Measurements from ENCODE around the gene DPY30. TPM values are rescaled to one million over a fixed set of nuclear protein-coding genes. Genes with fewer than 3 reads are reported as not detected.
A peak's percentile ranks its signal among the peaks of the same experiment; 100 is the strongest.
"Not testable (repeated sequence)": the region's sequence is repeated elsewhere in the genome, so short reads cannot be mapped to it uniquely, and the experiment has no call there.

Gene DPY30
- total RNA-seq, 1 donor from 2014 or later: 77.1 TPM

GRCh38 chr2:32043561-32043960 lies 4.0 kb upstream of the DPY30 start:
- Mint-ChIP-seq H3K4me1 (ENCODE audit: low read depth) (peaks cover 7% of the 10 kb centered on the region), H3K27me3 (ENCODE audit: low read depth) (no peaks in the 10 kb centered on the region), H3K27ac (no peak overlapping the region), H3K4me3 (ENCODE audit: low read depth) (no peak overlapping the region), H3K36me3 (ENCODE audit: low read depth) (no peaks in the 10 kb centered on the region), H3K9me3 (no peaks in the 10 kb centered on the region)
- intact Hi-C loops (cut with micrococcal nuclease): no loop called here
- no peak for DNase-seq (ENCODE audit: low spot score)

GRCh38 chr2:32034198-32034887 lies 5.3 kb downstream of the DPY30 start:
- H3K9me3 Mint-ChIP-seq; DNase-seq (ENCODE audit: low spot score); H3K27me3 Mint-ChIP-seq (ENCODE audit: low read depth); H3K4me3 Mint-ChIP-seq (ENCODE audit: low read depth); intact Hi-C loops (cut with micrococcal nuclease): not testable (repeated sequence)
- peaks cover 12% of the 10 kb centered on the region for H3K4me1 Mint-ChIP-seq (ENCODE audit: low read depth)
- peak overlapping the region; percentile 11 for H3K27ac Mint-ChIP-seq
- peaks cover 26% of the 10 kb centered on the region for H3K36me3 Mint-ChIP-seq (ENCODE audit: low read depth)

- H3K4me1 Mint-ChIP-seq (ENCODE audit: low read depth); H3K27ac Mint-ChIP-seq; DNase-seq (ENCODE audit: low spot score); H3K9me3 Mint-ChIP-seq; H3K27me3 Mint-ChIP-seq (ENCODE audit: low read depth); H3K4me3 Mint-ChIP-seq (ENCODE audit: low read depth): not testable (repeated sequence)
- intact Hi-C loops (cut with micrococcal nuclease): loop anchor here (10.0 kb wide), 1 partner anchor 336 kb away; the partner anchor contains the start of gene BIRC6
- peaks cover 24% of the 10 kb centered on the region for H3K36me3 Mint-ChIP-seq (ENCODE audit: low read depth)
These were observed 20.7 kb downstream of the DPY30 start for GRCh38 chr2:32018789-32019482.

GRCh38 chr2:32012872-32013271 lies 26.7 kb downstream of the DPY30 start:
- H3K27ac Mint-ChIP-seq: no peak overlapping the region

GRCh38 chr2:32011485-32011960 lies 28.1 kb downstream of the DPY30 start:
- intact Hi-C loops (cut with micrococcal nuclease): loop anchor here (1.0 to 10.0 kb wide), 4 partner anchors 28 to 343 kb away; partner anchors contain the start of genes BIRC6, DPY30, SLC30A6 and SPAST
- peak overlapping the region; percentile 93 for H3K27ac Mint-ChIP-seq
- peaks cover 31% of the 10 kb centered on the region for H3K4me1 Mint-ChIP-seq (ENCODE audit: low read depth)
- DNase-seq (ENCODE audit: low spot score): no peak
- H3K4me3 Mint-ChIP-seq (ENCODE audit: low read depth): peak overlapping the region; percentile 85
- H3K9me3 Mint-ChIP-seq: no peaks in the 10 kb centered on the region
- H3K36me3 Mint-ChIP-seq (ENCODE audit: low read depth): peaks cover 22% of the 10 kb centered on the region
- H3K27me3 Mint-ChIP-seq (ENCODE audit: low read depth): no peaks in the 10 kb centered on the region

More at GRCh38 chr2:32012872-32013271, 26.7 kb downstream of the DPY30 start:
- peaks cover 23% of the 10 kb centered on the region for H3K4me1 Mint-ChIP-seq (ENCODE audit: low read depth)
- H3K36me3 Mint-ChIP-seq (ENCODE audit: low read depth): peaks cover 17% of the 10 kb centered on the region
- no peaks in the 10 kb centered on the region for H3K27me3 Mint-ChIP-seq (ENCODE audit: low read depth)
- H3K4me3 Mint-ChIP-seq (ENCODE audit: low read depth): no peak overlapping the region
- no peaks in the 10 kb centered on the region for H3K9me3 Mint-ChIP-seq
- no peak for DNase-seq (ENCODE audit: low spot score)
- intact Hi-C loops (cut with micrococcal nuclease): loop anchor here (10.0 kb wide), 1 partner anchor 342 kb away; the partner anchor contains the start of gene BIRC6

GRCh38 chr2:32010670-32011484 lies 28.7 kb downstream of the DPY30 start, which contains the start of gene MEMO1:
Gene MEMO1, minus strand, starts transcription at chr2:32011008. Its CDS starts 761 bp downstream, at chr2:32010247.
- intact Hi-C loops (cut with micrococcal nuclease): loop anchor here (1.0 to 10.0 kb wide), 4 partner anchors 28 to 344 kb away; partner anchors contain the start of genes BIRC6, DPY30, SLC30A6 and SPAST
- no peaks in the 10 kb centered on the region for H3K9me3 Mint-ChIP-seq
- peak within 1 kb of the TSS; percentile 85 for H3K4me3 Mint-ChIP-seq (ENCODE audit: low read depth)
- H3K36me3 Mint-ChIP-seq (ENCODE audit: low read depth): peaks cover 19% of the 10 kb centered on the region
- H3K27ac Mint-ChIP-seq: peak within 1 kb of the TSS; percentile 93
- H3K27me3 Mint-ChIP-seq (ENCODE audit: low read depth): no peaks in the 10 kb centered on the region
- DNase-seq (ENCODE audit: low spot score): peak; percentile 92
- H3K4me1 Mint-ChIP-seq (ENCODE audit: low read depth): peaks cover 34% of the 10 kb centered on the region

- Mint-ChIP-seq H3K4me3 (ENCODE audit: low read depth) (peak overlapping the region; percentile 48), H3K4me1 (ENCODE audit: low read depth) (peaks cover 40% of the 10 kb centered on the region), H3K27ac (peak overlapping the region; percentile 28), H3K36me3 (ENCODE audit: low read depth) (peaks cover 24% of the 10 kb centered on the region)
- intact Hi-C loops (cut with micrococcal nuclease): loop anchor here (10.0 kb wide), 1 partner anchor 345 kb away; the partner anchor contains the start of gene BIRC6
- not testable (repeated sequence) for H3K27me3 Mint-ChIP-seq (ENCODE audit: low read depth); H3K9me3 Mint-ChIP-seq
- peak; percentile 74 for DNase-seq (ENCODE audit: low spot score)
These were observed 29.3 kb downstream of the DPY30 start for GRCh38 chr2:32010280-32010669.

GRCh38 chr2:32009516-32010256 lies 29.9 kb downstream of the DPY30 start:
- Mint-ChIP-seq H3K27me3 (ENCODE audit: low read depth) (no peaks in the 10 kb centered on the region), H3K36me3 (ENCODE audit: low read depth) (peaks cover 26% of the 10 kb centered on the region), H3K9me3 (no peaks in the 10 kb centered on the region), H3K4me3 (ENCODE audit: low read depth) (peak overlapping the region; percentile 94), H3K27ac (peak overlapping the region; percentile 79), H3K4me1 (ENCODE audit: low read depth) (peaks cover 44% of the 10 kb centered on the region)
- DNase-seq (ENCODE audit: low spot score): peak; percentile 32
- intact Hi-C loops (cut with micrococcal nuclease): loop anchor here (5.0 to 10.0 kb wide), 2 partner anchors 57 to 345 kb away; partner anchors contain the start of gene BIRC6

- Mint-ChIP-seq H3K27me3 (ENCODE audit: low read depth) (no peaks in the 10 kb centered on the region), H3K27ac (peak overlapping the region; percentile 79), H3K4me1 (ENCODE audit: low read depth) (peaks cover 44% of the 10 kb centered on the region), H3K9me3 (no peaks in the 10 kb centered on the region), H3K4me3 (ENCODE audit: low read depth) (peak overlapping the region; percentile 94), H3K36me3 (ENCODE audit: low read depth) (peaks cover 26% of the 10 kb centered on the region)
- intact Hi-C loops (cut with micrococcal nuclease): loop anchor here (5.0 kb wide), 1 partner anchor 57 kb away; no protein-coding TSS in a partner anchor
- no peak for DNase-seq (ENCODE audit: low spot score)
These were observed 30.6 kb downstream of the DPY30 start for GRCh38 chr2:32008805-32009515.

- Mint-ChIP-seq H3K36me3 (ENCODE audit: low read depth) (peaks cover 26% of the 10 kb centered on the region), H3K4me1 (ENCODE audit: low read depth) (peaks cover 38% of the 10 kb centered on the region), H3K27ac (no peak overlapping the region), H3K27me3 (ENCODE audit: low read depth) (no peaks in the 10 kb centered on the region), H3K4me3 (ENCODE audit: low read depth) (no peak overlapping the region), H3K9me3 (no peaks in the 10 kb centered on the region)
- no peak for DNase-seq (ENCODE audit: low spot score)
- intact Hi-C loops (cut with micrococcal nuclease): loop anchor here (5.0 kb wide), 1 partner anchor 55 kb away; no protein-coding TSS in a partner anchor
These were observed 32.5 kb downstream of the DPY30 start for GRCh38 chr2:32007121-32007391.

GRCh38 chr2:32005371-32005976 lies 34.1 kb downstream of the DPY30 start:
- Mint-ChIP-seq H3K4me1 (ENCODE audit: low read depth) (peaks cover 31% of the 10 kb centered on the region), H3K9me3 (no peaks in the 10 kb centered on the region), H3K36me3 (ENCODE audit: low read depth) (peaks cover 29% of the 10 kb centered on the region), H3K27me3 (ENCODE audit: low read depth) (no peaks in the 10 kb centered on the region), H3K4me3 (ENCODE audit: low read depth) (no peak overlapping the region), H3K27ac (no peak overlapping the region)
- no peak for DNase-seq (ENCODE audit: low spot score)
- intact Hi-C loops (cut with micrococcal nuclease): loop anchor here (5.0 kb wide), 1 partner anchor 53 kb away; no protein-coding TSS in a partner anchor

Measured in activated T-helper 2 cell treated with anti-CD3 and anti-CD28 coated beads, Interferon-gamma antibody, Interleukin-2, Interleukin-4, amounts not matched to agents 10 μg/mL and 5 μg/mL and 100 μg/mL, durations not matched to agents 14 hours and 24 hours and 36 hours (primary cell).